HG03442 (cell line): ENCODE measurements around the gene LRRFIP2.
"Not testable (repeated sequence)": the region's sequence is repeated elsewhere in the genome, so short reads cannot be mapped to it uniquely, and the experiment has no call there.

Experiments used
- ATAC-seq: cut with Tn5 transposase; IDR thresholded peaks from one replicate; pipeline ENCODE4 v1.9.1; 2021; ENCODE audit warnings: mild to moderate bottlenecking, moderate library complexity; ENCODE audit not compliant: unreplicated experiment

The LRRFIP2 gene

DNA sequence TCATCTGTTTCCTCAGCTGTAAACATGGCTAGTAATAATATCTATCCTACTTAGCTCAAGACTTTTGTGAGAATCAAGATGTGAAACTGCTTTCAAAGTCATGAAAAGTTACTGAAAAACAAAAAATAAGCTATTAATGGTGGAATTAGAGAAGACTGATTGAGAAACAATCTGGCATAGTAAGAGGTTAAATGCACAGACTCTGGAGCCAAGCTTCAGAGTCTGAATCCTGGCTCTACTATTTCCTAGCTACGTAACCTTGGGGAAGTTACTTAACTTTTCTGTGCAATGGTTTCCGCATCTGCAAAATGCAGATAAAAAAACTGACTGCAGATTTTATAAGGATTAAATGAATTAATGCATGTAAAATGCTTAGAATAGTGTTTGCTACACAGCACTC is 28.8 kb downstream of the LRRFIP2 start:
- no peak for ATAC-seq

DNA sequence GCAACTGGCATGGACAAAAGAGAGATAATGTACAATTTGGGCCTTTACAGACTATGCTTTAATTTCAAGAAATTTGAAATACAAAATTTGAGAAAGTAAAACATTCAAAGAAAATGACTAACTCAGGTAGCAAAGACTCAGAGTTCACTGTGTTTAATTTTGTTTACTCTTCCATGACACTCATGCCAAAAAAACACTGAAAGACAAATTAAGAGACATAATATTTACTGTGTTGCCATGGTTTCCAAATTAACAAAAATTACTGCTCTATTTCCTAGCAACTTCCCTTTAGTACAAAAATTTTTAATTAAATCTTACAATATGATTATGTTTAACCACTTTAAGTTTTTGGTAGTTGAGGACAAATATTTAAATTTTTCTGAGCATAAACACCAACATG is 29.6 kb downstream of the LRRFIP2 start:
- no peak for ATAC-seq

DNA sequence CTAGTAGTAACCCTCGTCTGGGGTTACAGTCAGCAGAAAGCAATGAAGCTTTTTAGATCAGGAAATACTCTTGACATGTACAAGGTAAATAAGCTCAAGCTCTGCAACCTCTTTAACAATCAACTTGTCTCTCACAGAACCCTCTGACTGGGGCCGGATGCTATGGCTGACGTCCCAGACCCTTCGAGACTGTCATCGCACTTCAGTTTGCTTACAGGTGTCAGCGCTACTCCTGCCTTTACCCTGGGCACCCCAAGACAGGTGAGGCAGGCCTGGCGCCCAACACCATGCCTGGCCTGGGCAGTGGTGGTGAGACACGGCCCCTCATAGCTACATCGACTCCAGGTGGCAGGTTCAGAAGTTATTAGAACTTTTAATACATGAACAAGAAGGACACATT is 30.6 kb downstream of the LRRFIP2 start:
- no peak for ATAC-seq

DNA sequence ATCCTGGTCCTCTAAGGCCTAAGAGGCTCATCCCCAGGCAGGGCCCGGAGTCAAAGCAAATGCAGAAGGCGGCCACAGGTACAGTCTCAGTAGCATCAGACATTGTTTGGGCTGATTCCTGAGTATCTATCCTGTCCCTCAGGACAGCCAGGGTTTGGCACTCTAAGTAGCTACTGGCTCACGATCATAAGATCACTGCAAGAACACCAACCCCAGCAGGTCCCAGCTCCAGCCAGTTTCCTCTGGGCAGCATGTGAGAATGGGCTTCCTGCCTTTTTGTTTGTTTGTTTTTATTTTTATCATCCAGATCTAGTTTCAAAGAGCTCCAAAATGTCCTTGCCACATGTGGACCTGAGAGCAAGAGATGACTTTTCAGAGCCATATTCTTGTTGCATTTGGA is 32.7 kb downstream of the LRRFIP2 start:
- ATAC-seq, result no peak

DNA sequence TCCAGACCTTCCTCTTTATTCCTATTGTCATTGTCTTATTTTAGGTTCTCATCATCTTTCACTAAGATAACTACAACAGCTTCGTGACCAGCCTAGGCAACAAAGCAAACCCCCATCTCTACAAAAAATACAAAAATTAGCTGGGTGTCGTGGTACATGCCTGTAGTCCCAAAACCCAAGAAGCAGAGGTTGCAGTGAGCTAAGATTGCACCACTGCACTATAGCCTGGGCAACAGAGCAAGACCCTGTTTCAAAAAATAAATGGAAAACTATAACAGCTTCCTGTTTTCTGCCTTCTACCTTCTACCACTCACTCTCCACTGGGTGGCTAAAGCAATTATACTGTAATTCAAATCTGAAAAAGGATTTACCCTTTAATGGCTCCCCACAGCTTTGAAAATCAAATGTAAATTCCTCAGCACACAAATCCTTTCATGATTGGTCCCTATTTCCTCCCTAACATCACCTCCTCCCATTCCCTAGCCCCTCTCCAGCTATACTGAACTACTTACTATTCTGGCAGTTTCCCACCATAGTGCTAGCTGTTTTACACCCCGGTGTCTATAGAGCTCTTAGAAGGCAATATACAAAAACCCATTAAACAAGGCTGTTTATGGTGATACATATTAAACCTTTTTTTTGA is 33.4 kb downstream of the LRRFIP2 start:
- no peak for ATAC-seq

DNA sequence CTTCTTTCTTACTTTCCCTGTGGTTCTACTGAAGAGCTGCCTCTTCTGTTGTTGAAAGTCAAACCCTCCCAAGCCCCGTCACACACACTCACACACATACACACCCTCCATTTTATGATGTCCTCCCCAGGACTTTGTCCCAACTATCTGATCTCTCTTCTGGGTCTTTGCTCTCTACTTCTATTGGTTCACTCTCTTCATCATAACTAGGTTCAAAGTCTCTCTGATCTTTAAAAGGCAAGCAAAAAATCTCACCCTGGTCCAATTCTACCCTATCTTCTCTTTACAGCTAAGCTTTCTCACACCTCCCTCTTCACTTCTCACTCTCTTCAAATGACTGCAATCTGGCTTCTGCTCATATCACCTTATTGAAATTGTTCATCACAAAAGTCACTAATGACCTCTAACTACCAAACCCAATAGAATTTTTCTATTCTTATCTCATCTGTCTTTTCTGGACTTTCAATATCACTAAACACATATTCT is 34.8 kb downstream of the LRRFIP2 start:
- ATAC-seq, result peak; percentile 61

DNA sequence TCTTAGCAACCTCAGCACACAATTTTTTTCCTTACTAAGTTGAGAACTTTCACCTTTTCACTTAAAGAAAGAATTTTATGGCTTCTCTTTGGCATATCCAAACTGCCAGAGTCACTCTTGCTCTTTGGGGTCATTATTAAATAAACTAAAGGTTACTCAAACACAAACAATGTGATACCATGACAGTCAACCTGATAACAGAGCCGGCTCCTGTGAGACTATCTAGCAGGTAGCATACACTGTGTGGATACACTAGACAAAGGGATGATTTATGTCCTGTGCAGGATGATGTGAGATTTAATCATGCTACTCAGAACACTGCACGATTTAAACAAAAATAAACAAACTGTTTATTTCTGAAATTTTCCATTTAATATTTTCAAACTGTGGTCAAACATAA is 35.6 kb downstream of the LRRFIP2 start:
- ATAC-seq, result no peak

DNA sequence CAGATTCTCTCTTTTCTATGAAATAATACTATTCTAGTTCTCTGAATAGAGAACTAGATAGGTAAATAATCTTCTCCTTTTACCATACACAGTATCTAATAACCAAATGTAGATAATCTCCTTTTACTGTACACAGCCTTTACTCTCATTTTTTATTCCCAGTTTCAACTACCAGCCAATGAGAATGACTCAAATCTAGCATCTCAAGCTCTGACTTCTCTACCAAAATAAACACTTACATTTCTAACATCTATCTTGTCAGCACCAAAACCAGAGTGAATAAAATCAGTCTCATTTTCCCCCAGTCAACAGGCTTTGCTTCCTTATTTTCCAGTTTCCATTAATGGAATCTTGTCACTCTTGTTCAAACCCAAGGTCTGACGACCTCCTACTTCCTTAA is 36.9 kb downstream of the LRRFIP2 start:
- no peak for ATAC-seq

DNA sequence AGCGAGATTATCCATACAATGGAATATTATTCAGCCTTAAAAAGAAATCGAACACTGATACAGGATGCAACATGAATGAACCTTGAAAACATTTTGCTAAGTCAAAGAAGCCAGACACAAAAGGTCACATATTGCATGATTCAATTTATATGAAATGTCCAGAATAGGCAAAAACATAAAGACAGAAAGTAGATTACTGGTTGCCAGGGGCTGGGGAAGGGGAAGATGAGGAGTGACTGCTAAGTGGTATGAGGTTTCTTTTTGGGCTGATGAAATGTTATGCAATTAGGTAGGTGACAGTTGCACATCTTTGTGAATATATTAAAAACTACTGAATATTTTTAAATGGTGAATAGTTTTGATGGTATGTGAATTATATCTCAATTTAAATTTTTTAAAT is 38.3 kb downstream of the LRRFIP2 start:
- no peak for ATAC-seq

DNA sequence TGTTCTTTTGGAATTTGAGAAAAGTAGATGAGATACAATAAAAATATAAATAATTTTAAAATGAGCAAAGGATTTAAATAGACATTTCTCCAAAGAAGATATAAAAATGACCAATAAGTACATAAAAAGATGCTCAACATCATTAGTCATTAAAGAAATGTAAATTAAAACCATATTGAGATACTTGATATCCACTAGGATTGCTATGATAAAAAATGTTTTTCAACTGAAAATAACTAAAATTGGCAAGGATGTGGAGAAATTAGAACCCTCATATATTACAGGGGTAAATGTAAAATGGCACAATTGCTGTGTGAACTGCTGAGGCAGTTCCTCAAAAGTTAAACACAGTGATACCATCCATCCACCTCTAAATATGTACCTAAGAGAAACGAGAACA is 38.8 kb downstream of the LRRFIP2 start:
- no peak for ATAC-seq

DNA sequence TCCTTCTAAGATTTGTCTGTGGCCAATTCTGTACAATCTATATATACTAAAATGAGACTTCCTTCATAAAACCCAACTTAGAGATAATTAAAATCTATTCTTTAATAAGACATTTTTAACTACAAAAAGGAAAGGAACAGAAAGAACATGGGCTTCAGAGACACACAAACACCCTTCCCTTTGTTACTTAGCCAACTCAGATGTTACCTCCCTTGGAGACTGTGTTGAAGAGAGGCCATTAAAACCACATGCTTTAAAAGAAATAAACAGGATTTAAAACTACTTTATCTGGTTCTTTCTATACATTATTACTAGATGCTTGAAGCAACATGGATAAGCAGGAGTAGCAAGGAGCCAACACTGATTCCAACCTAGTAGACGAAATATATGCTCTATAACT is 42.0 kb downstream of the LRRFIP2 start:
- ATAC-seq, result no peak

DNA sequence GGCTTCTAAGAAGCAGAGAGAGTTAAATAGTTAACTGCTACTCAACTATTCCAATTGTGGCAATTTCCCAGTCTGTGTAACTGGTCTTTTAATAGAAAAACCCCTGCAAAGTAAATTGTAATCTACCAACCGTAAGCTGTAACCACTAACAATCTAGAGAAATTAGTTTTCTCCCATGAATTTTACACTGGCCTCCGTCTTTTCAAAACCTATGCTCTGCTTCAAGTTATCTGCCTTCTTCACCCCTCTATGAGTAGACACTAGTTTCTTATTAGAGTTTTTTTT is 42.6 kb downstream of the LRRFIP2 start:
- ATAC-seq, result no peak

DNA sequence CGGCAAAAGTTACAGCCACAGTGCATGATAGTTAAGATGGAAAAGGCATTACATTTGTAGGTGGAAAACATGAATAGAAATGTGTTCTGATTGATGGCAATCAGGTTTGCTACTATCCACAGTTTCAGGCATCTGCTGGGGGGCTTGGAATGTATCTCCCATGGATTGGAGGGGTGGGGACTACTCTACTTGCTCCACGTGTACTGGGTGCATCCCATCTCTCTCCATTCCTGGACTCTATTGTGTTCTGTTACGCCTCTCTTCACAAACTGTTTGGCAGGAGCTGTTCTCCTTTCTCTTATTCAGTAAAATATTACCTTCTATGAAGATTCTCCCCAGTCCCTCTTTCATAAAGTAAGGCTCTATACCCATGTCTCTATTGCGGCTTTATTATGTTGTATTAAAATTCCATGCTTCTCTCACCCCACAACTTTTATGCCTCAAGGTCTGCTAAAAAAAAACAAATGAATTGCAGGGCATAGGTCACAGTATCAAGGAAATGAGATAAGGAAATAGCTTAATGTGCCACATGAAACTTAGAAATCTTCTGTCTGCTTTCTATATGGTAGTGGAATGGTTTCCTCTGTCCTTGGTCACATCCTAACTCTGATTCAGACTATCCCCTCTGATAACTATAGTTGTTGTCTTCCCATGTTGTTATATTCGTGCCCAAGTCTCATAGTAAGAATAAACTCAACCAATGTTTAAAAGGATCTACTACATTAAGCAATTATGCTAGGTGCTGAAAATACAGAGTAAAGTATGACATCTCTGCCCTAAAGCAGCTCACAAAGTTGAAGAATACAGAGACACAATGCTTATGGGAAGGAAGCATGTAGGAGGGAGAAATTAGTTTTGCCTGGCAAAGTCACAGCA is 43.2 kb downstream of the LRRFIP2 start:
- ATAC-seq, result no peak

DNA sequence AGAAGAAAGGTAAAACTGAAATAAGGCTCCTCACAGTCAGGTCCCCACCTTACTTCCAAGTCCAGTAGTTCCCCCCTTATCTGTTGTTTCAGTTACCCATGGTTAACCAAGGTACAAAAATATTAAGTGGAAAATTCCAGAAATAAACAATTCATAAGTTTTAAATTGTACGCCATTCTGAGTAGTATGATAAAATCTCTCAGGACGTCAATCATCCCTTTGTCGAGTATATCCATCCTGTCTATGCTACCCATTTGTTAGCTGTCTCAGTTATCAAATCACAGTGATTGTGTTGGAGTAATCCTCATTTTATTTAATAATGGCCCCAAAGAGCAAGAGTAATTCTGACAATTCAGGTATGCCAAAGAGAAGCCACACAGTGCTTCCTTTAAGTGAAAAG is 43.9 kb downstream of the LRRFIP2 start:
- no peak for ATAC-seq

DNA sequence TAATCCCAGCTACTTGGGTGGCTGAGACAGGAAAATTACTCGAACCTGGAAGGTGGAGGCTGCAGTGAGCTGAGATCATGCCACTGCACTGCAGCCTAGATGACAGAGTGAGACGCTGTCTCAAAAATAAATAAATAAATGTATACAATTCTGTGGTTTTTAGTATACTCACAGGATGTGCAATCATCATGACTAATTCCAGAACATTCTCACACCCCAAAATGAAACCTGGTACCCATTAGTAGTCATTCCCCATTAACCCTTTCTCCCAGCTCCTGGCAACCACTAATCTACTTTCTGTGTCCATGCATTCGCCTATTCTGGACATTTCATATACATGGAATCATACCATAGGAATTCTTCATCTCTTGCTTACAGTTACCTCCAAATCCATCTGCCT is 44.5 kb downstream of the LRRFIP2 start:
- ATAC-seq, result no peak

DNA sequence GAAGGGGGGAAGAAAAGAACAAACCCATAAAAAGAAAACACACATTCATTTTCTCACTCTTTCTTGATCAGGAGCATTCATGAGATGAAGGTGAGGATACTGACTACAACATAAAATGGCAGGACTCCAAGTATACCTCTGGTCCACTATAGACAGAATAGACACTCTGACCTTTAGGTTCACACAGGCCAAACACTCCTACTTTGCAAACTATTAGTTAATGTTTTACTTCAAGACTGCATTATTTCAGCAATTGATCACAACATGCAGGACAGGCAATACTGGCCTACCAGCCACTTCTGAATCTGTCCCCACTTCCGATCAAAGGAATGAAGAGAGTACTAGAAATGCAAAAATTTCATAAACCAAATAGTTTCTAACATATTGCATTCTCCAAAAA is 47.0 kb downstream of the LRRFIP2 start:
- no peak for ATAC-seq

DNA sequence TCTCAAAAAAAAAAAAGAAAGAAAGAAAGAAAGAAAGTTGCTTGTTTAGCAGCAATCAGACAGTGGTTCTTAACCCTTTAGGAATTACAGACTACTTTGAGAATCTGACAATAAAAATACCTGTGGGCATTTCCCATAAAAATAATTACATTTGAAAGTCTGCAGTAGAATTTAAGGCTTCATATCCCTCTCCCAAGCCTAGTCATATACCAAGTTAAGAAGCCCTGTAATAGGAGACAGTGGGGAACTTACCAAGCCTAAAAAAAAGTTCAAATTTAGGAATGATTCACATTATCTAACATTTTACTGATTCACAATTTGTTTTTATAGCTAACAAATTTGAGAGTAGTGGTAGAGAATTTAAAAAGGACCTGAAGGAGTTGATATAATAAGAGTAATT is 47.5 kb downstream of the LRRFIP2 start:
- ATAC-seq, result no peak

DNA sequence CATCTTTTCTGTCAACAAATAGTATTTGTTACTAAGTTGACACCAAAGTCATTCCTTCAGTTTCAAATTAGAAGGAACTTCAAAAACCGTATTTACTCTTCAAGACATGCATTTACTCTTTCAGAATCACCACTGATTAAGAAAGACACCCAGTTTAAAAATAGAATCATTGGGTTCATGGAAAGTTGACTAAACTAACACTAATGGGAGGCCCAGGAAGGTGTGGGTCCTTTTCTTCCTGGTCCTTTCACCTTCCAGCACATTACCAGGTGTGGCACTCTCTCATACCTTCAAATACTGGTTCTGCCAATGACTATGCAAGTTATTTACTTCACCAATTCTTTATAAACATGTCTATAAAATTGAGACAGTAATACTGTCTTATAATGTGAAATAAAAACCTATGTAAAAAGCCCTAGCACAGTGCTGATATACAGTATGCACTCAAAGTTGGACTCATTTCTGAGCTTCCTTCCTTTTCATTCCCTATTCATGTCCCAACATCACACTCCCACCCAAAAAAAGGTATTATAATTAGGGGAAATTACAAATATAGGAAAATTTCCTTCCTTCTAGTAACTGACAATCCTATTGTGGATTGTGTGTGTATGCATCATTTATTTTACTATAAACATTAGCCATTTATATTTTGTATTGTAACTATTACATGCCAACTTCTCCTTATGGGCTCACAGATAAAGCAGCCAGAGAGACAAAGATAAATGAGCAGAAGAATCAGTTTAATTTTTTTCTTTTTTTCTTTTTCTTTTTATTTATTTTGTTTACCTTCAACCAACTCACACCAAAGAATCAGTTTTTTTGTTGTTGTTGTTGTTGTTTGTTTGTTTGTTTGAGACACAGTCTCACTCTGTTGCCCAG is 48.9 kb downstream of the LRRFIP2 start:
- ATAC-seq, result no peak

DNA sequence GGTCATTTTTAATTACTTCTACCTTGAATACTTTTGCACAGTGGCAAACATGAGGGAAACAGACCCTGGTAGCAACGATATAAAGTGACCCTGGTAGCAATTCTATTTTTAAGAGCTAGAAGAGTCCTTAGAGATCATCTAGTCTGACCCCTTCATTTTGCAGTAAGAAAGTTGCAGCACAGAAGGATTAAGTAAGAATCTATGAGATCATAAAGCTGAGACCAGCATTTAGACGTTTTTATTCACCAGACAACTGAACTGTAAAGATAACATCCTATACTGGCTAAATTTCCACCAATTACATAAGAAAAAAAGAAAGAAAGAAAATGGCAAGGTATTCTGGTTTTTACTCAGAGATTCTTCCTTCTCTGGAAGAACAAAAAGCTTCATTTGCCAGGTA is 49.9 kb downstream of the LRRFIP2 start:
- no peak for ATAC-seq

DNA sequence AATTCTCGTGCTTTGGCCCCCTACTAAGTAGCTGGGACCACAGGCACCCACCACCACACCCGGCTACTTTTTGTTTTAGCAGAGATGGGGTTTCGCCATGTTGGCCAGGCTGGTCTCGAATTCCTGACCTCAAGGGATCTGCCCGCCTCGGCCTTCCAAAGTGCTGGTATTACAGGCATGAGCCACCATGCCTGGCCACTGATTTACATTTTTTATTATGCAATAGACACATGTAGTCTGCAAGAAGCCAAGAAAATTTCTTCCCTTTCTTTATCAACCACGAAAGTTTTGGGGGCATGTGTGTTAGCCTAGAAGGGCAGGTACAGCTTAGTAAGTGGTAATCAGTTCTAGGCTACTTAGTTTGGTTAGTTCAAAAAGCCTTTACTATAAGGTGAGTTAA is 51.1 kb downstream of the LRRFIP2 start:
- ATAC-seq, result no peak

DNA sequence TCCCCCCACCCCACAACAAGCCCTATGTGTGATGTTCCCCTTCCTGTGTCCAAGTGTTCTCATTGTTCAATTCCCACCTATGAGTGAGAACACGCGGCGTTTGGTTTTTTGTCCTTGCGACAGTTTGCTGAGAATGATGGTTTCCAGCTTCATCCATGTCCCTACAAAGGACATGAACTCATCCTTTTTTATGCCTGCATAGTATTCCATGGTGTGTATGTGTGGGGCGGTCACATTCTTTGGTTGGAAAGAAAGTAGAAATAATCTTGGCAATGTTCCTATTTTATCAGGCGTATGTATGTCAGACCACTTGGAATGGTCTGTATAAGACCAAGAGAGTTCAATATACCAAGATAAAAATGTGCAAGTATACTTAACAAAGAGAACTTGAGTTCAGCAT is 52.3 kb downstream of the LRRFIP2 start:
- ATAC-seq, result not testable (repeated sequence)

DNA sequence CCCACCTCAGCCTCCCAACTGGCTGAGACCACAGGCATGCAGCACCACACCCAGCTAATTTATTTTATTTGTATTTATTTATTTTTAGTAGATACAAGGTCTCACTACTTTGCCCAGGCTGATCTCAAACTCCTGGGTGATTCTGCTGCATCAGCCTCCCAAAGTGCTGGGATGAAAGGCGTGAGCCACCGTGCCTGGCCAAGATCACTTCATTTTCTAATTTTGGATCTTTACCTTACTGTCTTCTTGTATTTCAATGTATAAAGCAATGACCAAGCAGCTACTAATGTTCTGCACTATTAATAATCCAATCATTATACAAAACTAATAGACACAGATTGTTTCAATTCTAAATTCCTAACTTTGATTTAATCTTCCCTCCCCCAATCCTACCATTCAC is 56.2 kb downstream of the LRRFIP2 start:
- ATAC-seq, result no peak
